Brain microvascular endothelial cell (primary cell): ENCODE measurements around the gene CHD9.
A peak's percentile ranks its signal among the peaks of the same experiment; 100 is the strongest.

ENCODE experiments used
- DNase-seq: peaks from one replicate; pipeline ENCODE4 v3.0.0-alpha.2; 2020
- H3K27ac ChIP-seq: fragments of 250-450 bp; sonication (Bioruptor Pico); 2 replicates; pipeline ENCODE4 v1.5.1; 2020; ENCODE audit warnings: mild to moderate bottlenecking, moderate library complexity
- H3K27me3 ChIP-seq: fragments of 250-450 bp; sonication (Bioruptor Pico); replicated peaks from 2 replicates; pipeline ENCODE4 v1.5.1; 2020; ENCODE audit warnings: mild to moderate bottlenecking
- H3K36me3 ChIP-seq: fragments of 250-450 bp; sonication (Bioruptor Pico); replicated peaks from 2 replicates; pipeline ENCODE4 v1.5.1; 2020; ENCODE audit warnings: mild to moderate bottlenecking
- H3K4me3 ChIP-seq: 2 replicates; pipeline ENCODE4 v1.5.1; 2011; ENCODE audit warnings: low read depth, mild to moderate bottlenecking, control low read depth, low read length, moderate library complexity
- CTCF ChIP-seq: IDR thresholded peaks from 2 replicates; pipeline ENCODE4 v1.5.1; 2011; ENCODE audit warnings: low read depth, mild to moderate bottlenecking, moderate library complexity, low read length, control low read depth, inconsistent platforms; ENCODE audit errors: missing control alignments
- in situ Hi-C: cut with HindIII; loops from 2 replicates; pipeline ENCODE4 v1.10.0; 2017; ENCODE audit warnings: low sequenced_read_pairs, low pct_ligation_motif_present

Gene CHD9

DNA sequence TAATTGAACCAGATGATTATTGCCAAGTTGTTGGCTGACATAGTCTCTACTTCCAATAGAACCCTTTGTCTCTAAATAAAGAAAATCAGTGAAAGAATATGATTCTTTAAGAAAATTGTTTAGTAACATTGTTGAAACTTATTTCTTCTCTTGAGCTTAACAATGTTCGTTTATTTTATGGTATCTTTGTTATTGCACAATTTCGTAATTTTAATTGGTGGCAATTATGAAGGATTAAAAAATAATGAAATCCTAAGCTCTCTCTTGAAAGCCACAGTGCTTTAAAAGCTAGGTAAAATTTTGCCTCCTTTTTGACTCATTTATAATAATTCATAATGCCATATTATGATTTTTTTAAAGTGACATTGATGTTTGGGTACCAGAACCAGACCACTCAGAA is 230.4 kb downstream of the CHD9 start:
- H3K36me3 ChIP-seq, result peaks cover 68% of the 10 kb centered on the region
- TF ChIP-seq CTCF, result no peak

GRCh38 chr16:53290520-53290919 is 235.7 kb downstream of the CHD9 start:
- DNase-seq, result no peak
- H3K27ac ChIP-seq, result no peak overlapping the region
- no peak overlapping the region for H3K4me3 ChIP-seq
- no peaks in the 10 kb centered on the region for H3K27me3 ChIP-seq
- H3K36me3 ChIP-seq, result peaks cover 71% of the 10 kb centered on the region
- TF ChIP-seq CTCF, result no peak
- in situ Hi-C loops, result no loop called here

More for the DNA sequence above, 230.4 kb downstream of the CHD9 start:
- DNase-seq, result no peak
- in situ Hi-C loops, result no loop called here
- Histone ChIP-seq H3K27ac (no peak overlapping the region), H3K27me3 (no peaks in the 10 kb centered on the region), H3K4me3 (no peak overlapping the region)

DNA sequence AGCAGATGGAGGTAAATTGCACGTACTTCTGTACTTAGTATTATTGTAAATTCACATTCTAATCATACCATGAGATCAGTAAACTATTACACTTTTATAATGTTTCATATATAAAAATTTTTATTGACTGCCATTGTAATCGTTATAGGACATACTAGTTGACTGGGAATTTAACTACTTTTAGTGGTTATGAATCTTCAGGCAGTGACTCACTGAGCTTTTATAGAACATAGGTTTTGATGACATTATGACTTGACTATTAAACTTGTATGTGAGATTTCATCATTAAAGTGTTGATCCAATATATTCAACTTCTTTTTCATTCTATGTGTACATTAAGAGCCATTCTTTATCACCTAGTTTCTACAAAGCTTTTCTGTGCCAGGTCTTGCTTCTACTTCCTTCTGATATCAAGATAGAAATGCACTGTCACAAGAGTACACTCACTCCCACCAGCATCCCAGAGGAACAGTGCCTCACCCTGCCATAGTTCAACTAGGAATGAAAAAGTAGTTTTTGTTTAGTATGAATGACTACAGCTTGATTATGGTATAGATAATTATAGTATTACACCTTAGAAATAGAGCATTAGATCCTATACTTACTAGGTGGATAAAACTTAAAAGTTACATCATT is 237.1 kb downstream of the CHD9 start:
- Histone ChIP-seq H3K4me3 (no peak overlapping the region), H3K27me3 (no peaks in the 10 kb centered on the region), H3K27ac (peak overlapping the region; percentile 27), H3K36me3 (peaks cover 66% of the 10 kb centered on the region)
- TF ChIP-seq CTCF, result no peak
- in situ Hi-C loops, result no loop called here
- peak; percentile 1 for DNase-seq

- no peak for TF ChIP-seq CTCF
- H3K4me3 ChIP-seq, result no peak overlapping the region
- H3K36me3 ChIP-seq, result peaks cover 53% of the 10 kb centered on the region
- DNase-seq, result no peak
- no peaks in the 10 kb centered on the region for H3K27me3 ChIP-seq
- H3K27ac ChIP-seq, result no peak overlapping the region
- in situ Hi-C loops, result no loop called here
Observed at GRCh38 chr16:53297477-53297876, 242.7 kb downstream of the CHD9 start.

DNA sequence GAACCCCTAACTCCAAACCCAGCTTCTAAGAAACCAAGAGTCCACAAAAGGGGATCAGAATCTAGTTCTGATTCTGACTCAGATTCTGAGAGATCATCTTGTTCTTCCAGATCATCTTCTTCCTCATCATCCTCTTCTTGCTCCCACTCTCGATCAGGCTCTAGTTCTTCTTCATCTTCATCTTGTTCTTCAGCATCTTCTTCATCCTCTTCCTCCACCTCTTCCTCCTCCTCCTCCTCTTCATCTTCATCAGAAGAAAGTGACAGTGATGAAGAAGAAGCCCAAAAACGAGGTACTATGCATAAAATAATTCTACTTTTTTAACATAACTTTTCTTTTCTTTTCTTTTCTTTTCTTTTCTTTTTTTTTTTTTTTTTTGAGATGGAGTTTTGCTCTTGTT is 249.5 kb downstream of the CHD9 start:
- H3K27ac ChIP-seq, result no peak overlapping the region
- no peak for TF ChIP-seq CTCF
- in situ Hi-C loops, result no loop called here
- H3K36me3 ChIP-seq, result peaks cover 62% of the 10 kb centered on the region
- no peak overlapping the region for H3K4me3 ChIP-seq
- no peaks in the 10 kb centered on the region for H3K27me3 ChIP-seq
- DNase-seq, result no peak

- Histone ChIP-seq H3K4me3 (no peak overlapping the region), H3K27me3 (no peaks in the 10 kb centered on the region), H3K36me3 (peaks cover 52% of the 10 kb centered on the region), H3K27ac (no peak overlapping the region)
- in situ Hi-C loops, result no loop called here
- TF ChIP-seq CTCF, result no peak
- DNase-seq, result no peak
Observed at GRCh38 chr16:53305743-53306142, 251.0 kb downstream of the CHD9 start.
